A375 (cell line): ENCODE results near the gene ACKR3. TPM values are rescaled to one million over a fixed set of nuclear protein-coding genes. Genes with fewer than 3 reads are reported as not detected.

Experiments
- total RNA-seq: library from RNA; depleted of rRNA; stranded (reverse); fragments of >200 nt; shearing (Covaris generic); gene quantifications from 2 replicates; pipeline ENCODE4 v1.2.3, GENCODE V29; 2014; rRNA removed

The ACKR3 gene
- total RNA-seq = not detected in 2 replicates

DNA sequence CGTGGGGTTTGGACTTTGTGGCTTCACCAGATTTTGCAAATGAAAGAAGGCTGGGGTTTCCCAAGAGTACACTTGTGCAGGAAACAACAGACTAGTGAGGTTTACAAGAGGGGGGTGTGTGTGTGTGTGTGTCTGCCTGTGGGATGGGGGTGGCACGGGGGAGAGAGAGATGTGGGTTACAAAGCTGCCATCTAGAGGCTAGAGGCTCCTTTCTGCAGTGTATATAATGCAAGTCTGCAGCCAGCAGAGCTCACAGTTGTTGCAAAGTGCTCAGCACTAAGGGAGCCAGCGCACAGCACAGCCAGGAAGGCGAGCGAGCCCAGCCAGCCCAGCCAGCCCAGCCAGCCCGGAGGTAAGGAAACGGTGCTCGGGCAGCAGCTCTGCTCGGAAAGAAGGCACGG, at the start of gene ACKR3:
ACKR3 (plus strand) TSS at position 253 of the 401 bp plus-strand sequence. CDS start 10,641 bp downstream, outside the sequence.

